K562 (cell line): ENCODE measurements around the gene LIX1L. TPM values are rescaled to one million over a fixed set of nuclear protein-coding genes. Genes with fewer than 3 reads are reported as not detected.

Experiments
- BHLHE40 ChIP-seq: IDR thresholded peaks from 2 replicates; pipeline ENCODE4 v1.6.1; 2011; ENCODE audit warnings: low read length, improper control_type of control experiment
- BRCA1 ChIP-seq, 2 experiments: fragments of 450-650 bp in 1 of 2; sonication (generic) in 1 of 2; formaldehyde crosslinking in 1 of 2; IDR thresholded peaks; 2 replicates each; pipeline versions ENCODE4 v1.5.0 to v1.6.1; 2017 to 2020; ENCODE audit warnings: mild to moderate bottlenecking in 1 of 2, missing genetic modification reagents in 1 of 2
- FOSL1 ChIP-seq: fragments of 200-800 bp; sonication (Bioruptor generic); conservative IDR thresholded peaks from 2 replicates; pipeline ENCODE4 v1.6.1; 2016; ENCODE audit warnings: missing genetic modification characterization, missing compliant biosample characterization
- HNRNPL ChIP-seq: fragments of 200-400 bp; formaldehyde crosslinking; IDR thresholded peaks from 2 replicates; pipeline ENCODE4 v1.6.1; 2017; ENCODE audit warnings: low read depth, mild to moderate bottlenecking, low read length
- HNRNPUL1 ChIP-seq: fragments of 200-400 bp; formaldehyde crosslinking; IDR thresholded peaks from 2 replicates; pipeline ENCODE4 v1.6.1; 2017; ENCODE audit warnings: low read length
- MAFG ChIP-seq: fragments of 450-650 bp; conservative IDR thresholded peaks from 2 replicates; pipeline ENCODE4 v1.6.1; 2016; ENCODE audit warnings: missing genetic modification characterization, missing compliant biosample characterization
- NFIC ChIP-seq: fragments of 450-650 bp; IDR thresholded peaks from 2 replicates; pipeline ENCODE4 v1.6.1; 2017; ENCODE audit warnings: mild to moderate bottlenecking, inconsistent platforms
- PHB2 ChIP-seq: fragments of 450-650 bp; IDR thresholded peaks from 2 replicates; pipeline ENCODE4 v1.6.1; 2017; ENCODE audit warnings: low read depth
- POLR2A ChIP-seq: fragments of 450-650 bp; conservative IDR thresholded peaks from 2 replicates; pipeline ENCODE4 v1.6.1; 2016
- POLR2AphosphoS5 ChIP-seq: IDR thresholded peaks from 2 replicates; pipeline ENCODE4 v1.6.1; 2011; ENCODE audit warnings: mild to moderate bottlenecking, low read depth, low read length, moderate library complexity; ENCODE audit not compliant: control insufficient read depth, insufficient read depth
- PRMT5 ChIP-seq: sonication (generic); formaldehyde crosslinking; IDR thresholded peaks from 2 replicates; pipeline ENCODE4 v1.5.0; 2020; ENCODE audit warnings: missing genetic modification reagents
- RCOR1 ChIP-seq, 2 experiments: IDR thresholded peaks; 2 replicates each; pipeline ENCODE4 v1.6.1; 2012; ENCODE audit warnings: low read depth in 2 of 2, low read length in 2 of 2, borderline replicate concordance in 1 of 2, improper control_type of control experiment in 1 of 2
- SIRT6 ChIP-seq: IDR thresholded peaks from one replicate; pipeline ENCODE4 v1.6.1; 2012; ENCODE audit warnings: low read depth, mild to moderate bottlenecking, control low read depth, inconsistent platforms, low read length, moderate library complexity
- STAG1 ChIP-seq: sonication (generic); formaldehyde crosslinking; IDR thresholded peaks from 2 replicates; pipeline ENCODE4 v1.5.0; 2020; ENCODE audit warnings: missing genetic modification reagents, borderline replicate concordance
- TCFL5 ChIP-seq: fragments of 250-450 bp; sonication (Bioruptor Pico); conservative IDR thresholded peaks from 2 replicates; pipeline ENCODE4 v1.6.1; 2021; ENCODE audit warnings: mild to moderate bottlenecking, moderate library complexity, matching md5 sums
- XRCC5 ChIP-seq: fragments of 200-400 bp; formaldehyde crosslinking; IDR thresholded peaks from 2 replicates; pipeline ENCODE4 v1.6.1; 2017; ENCODE audit warnings: low read depth, mild to moderate bottlenecking, low read length
- ZBTB9 ChIP-seq: fragments of 450-650 bp; formaldehyde crosslinking; IDR thresholded peaks from 2 replicates; pipeline ENCODE4 v1.4.0; 2020; ENCODE audit warnings: mild to moderate bottlenecking, moderate library complexity
- ZNF239 ChIP-seq: fragments of 250-450 bp; sonication (Bioruptor Pico); IDR thresholded peaks from 2 replicates; pipeline ENCODE4 v1.4.0; 2020; ENCODE audit warnings: mild to moderate bottlenecking
- ZNF444 ChIP-seq: fragments of 250-450 bp; sonication (Bioruptor Pico); IDR thresholded peaks from 2 replicates; pipeline ENCODE4 v1.4.0; 2020; ENCODE audit warnings: mild to moderate bottlenecking, moderate library complexity
- ZNF766 ChIP-seq: fragments of 200-800 bp; sonication (Bioruptor generic); conservative IDR thresholded peaks from 2 replicates; pipeline ENCODE4 v1.6.1; 2016; ENCODE audit warnings: missing genetic modification characterization, missing compliant biosample characterization
- ZNF79 ChIP-seq: fragments of 250-450 bp; sonication (Bioruptor Pico); IDR thresholded peaks from 2 replicates; pipeline ENCODE4 v1.4.0; 2020; ENCODE audit warnings: low read depth, mild to moderate bottlenecking, moderate library complexity
- ZZZ3 ChIP-seq: fragments of 450-650 bp; IDR thresholded peaks from 2 replicates; pipeline ENCODE4 v1.6.1; 2016; ENCODE audit warnings: antibody characterized with exemption, mild to moderate bottlenecking, moderate library complexity
- polyA plus RNA-seq, 8 experiments: library from polyadenylated mRNA; depleted of rRNA in 4 of 8; stranded (reverse) in 5 of 8; unstranded in 3 of 8; fragments of >200 nt; fragmentation: Nextera tagmentation in 2 of 8; fragmentation: Illumina TruSeq in 1 of 8; extraction: Ambion mirVana in 2 of 8; extraction: Trizol in 1 of 8; gene quantifications; 2 replicates each; pipeline versions ENCODE4 v1.2.1 to v1.2.3, GENCODE V29; 2011 to 2014; ENCODE audit warnings: inconsistent platforms in 1 of 8, missing spikeins in 1 of 8
- total RNA-seq, 7 experiments: library from RNA; depleted of rRNA in 6 of 7; stranded (reverse); fragments of >200 nt in 6 of 7; fragmentation: Illumina TruSeq in 2 of 7; extraction: Trizol in 2 of 7; gene quantifications; 2 replicates each; pipeline versions ENCODE4 v1.2.1 to v1.2.3, GENCODE V29; 2011 to 2021; ENCODE audit warnings: low replicate concordance in 1 of 7
- TF ChIP-seq, protein P1 (sequence below): fragments of 250-450 bp; sonication (Bioruptor Pico); IDR thresholded peaks from 2 replicates; pipeline ENCODE4 v1.8.0; 2021; ENCODE audit warnings: mild to moderate bottlenecking, moderate library complexity
- TF ChIP-seq, protein P2 (sequence below): sonication (generic); formaldehyde crosslinking; IDR thresholded peaks from 2 replicates; pipeline ENCODE4 v1.9.0; 2022; ENCODE audit warnings: mild to moderate bottlenecking, missing genetic modification reagents
- TF ChIP-seq, protein P3 (sequence below): fragments of 250-450 bp; sonication (Bioruptor Pico); IDR thresholded peaks from 2 replicates; pipeline ENCODE4 v1.5.0; 2021
- TF ChIP-seq, protein P4 (sequence below): sonication (generic); formaldehyde crosslinking; IDR thresholded peaks from 2 replicates; pipeline ENCODE4 v1.9.0; 2022; ENCODE audit warnings: mild to moderate bottlenecking, missing genetic modification reagents

LIX1L gene
- total and polyA plus RNA-seq, 9 of the 15 experiments (the other 6 are each of a cell fraction or from before 2014, with no cell fraction given) = 4.6 to 26.5 (median 12.5) TPM

- peak; percentile 26 for TF ChIP-seq NFIC
- TF ChIP-seq FOSL1 (tag) = peak; percentile 49; the same call in 1 of the 2 replicates
- TF ChIP-seq, protein P1, sequence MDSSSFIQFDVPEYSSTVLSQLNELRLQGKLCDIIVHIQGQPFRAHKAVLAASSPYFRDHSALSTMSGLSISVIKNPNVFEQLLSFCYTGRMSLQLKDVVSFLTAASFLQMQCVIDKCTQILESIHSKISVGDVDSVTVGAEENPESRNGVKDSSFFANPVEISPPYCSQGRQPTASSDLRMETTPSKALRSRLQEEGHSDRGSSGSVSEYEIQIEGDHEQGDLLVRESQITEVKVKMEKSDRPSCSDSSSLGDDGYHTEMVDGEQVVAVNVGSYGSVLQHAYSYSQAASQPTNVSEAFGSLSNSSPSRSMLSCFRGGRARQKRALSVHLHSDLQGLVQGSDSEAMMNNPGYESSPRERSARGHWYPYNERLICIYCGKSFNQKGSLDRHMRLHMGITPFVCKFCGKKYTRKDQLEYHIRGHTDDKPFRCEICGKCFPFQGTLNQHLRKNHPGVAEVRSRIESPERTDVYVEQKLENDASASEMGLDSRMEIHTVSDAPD (CRISPR knock-in tag) = no peak
- peak; percentile 69 for TF ChIP-seq POLR2AphosphoS5
- TF ChIP-seq BRCA1 (IDR thresholded peaks at IDR 0.05) = no peak
- no peak for TF ChIP-seq BRCA1 (CRISPR knock-in tag; IDR thresholded peaks at IDR 0.05)
- TF ChIP-seq POLR2A = peak; percentile 40
- TF ChIP-seq BHLHE40 = no peak
- no peak for TF ChIP-seq STAG1 (CRISPR knock-in tag)
- no peak for TF ChIP-seq XRCC5
- TF ChIP-seq PHB2 = no peak
- TF ChIP-seq, protein P2, sequence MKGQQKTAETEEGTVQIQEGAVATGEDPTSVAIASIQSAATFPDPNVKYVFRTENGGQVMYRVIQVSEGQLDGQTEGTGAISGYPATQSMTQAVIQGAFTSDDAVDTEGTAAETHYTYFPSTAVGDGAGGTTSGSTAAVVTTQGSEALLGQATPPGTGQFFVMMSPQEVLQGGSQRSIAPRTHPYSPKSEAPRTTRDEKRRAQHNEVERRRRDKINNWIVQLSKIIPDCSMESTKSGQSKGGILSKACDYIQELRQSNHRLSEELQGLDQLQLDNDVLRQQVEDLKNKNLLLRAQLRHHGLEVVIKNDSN (CRISPR knock-in tag) = no peak
- no peak for TF ChIP-seq SIRT6
- TF ChIP-seq, protein P3, sequence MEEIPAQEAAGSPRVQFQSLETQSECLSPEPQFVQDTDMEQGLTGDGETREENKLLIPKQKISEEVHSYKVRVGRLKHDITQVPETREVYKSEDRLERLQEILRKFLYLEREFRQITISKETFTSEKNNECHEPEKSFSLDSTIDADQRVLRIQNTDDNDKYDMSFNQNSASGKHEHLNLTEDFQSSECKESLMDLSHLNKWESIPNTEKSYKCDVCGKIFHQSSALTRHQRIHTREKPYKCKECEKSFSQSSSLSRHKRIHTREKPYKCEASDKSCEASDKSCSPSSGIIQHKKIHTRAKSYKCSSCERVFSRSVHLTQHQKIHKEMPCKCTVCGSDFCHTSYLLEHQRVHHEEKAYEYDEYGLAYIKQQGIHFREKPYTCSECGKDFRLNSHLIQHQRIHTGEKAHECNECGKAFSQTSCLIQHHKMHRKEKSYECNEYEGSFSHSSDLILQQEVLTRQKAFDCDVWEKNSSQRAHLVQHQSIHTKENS (CRISPR knock-in tag) = no peak
- TF ChIP-seq PRMT5 (CRISPR knock-in tag) = no peak
- TF ChIP-seq ZBTB9 (CRISPR knock-in tag) = peak; percentile 63; the same call in 1 of the 2 replicates
- peak; percentile 65 for TF ChIP-seq MAFG (tag)
- TF ChIP-seq ZZZ3 = no peak
- TF ChIP-seq, protein P4, sequence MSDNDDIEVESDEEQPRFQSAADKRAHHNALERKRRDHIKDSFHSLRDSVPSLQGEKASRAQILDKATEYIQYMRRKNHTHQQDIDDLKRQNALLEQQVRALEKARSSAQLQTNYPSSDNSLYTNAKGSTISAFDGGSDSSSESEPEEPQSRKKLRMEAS (CRISPR knock-in tag) = no peak
- no peak for TF ChIP-seq HNRNPUL1
- no peak for TF ChIP-seq ZNF79 (CRISPR knock-in tag)
- no peak for TF ChIP-seq TCFL5 (CRISPR knock-in tag)
- no peak for TF ChIP-seq ZNF766
- TF ChIP-seq HNRNPL = no peak
- no peak for TF ChIP-seq ZNF444 (CRISPR knock-in tag)
- no peak for TF ChIP-seq ZNF239
- no peak for TF ChIP-seq RCOR1 (IDR thresholded peaks at IDR 0.05; ENCODE audit: borderline replicate concordance in 1 of 2, low read depth in 2 of 2, low read length in 2 of 2)
These were observed 36.7 kb upstream of the LIX1L start (continued) for GRCh38 chr1:145994391-145995120.
